Neural crest cell (in vitro differentiated cells): Measurements from ENCODE around the gene CFAP73. TPM values are rescaled to one million over a fixed set of nuclear protein-coding genes. Genes with fewer than 3 reads are reported as not detected.

ENCODE experiments used
- DNase-seq: peaks from one replicate; pipeline ENCODE4 v3.0.0; 2021; ENCODE audit warnings: low read depth, mixed read lengths, low spot score
- H3K27ac Mint-ChIP-seq: one replicate; pipeline ENCODE4 v1.8.0; 2021; ENCODE audit warnings: mild to moderate bottlenecking, mixed read lengths; ENCODE audit not compliant: unreplicated experiment
- H3K27me3 Mint-ChIP-seq: 2 replicates; pipeline ENCODE4 v1.8.0; 2021; ENCODE audit warnings: low read depth, mild to moderate bottlenecking, mixed read lengths
- H3K36me3 Mint-ChIP-seq: 2 replicates; pipeline ENCODE4 v1.8.0; 2021; ENCODE audit warnings: low read depth, mild to moderate bottlenecking, mixed read lengths
- H3K4me1 Mint-ChIP-seq: 2 replicates; pipeline ENCODE4 v1.8.0; 2021; ENCODE audit warnings: mixed read lengths
- H3K4me3 Mint-ChIP-seq: one replicate; pipeline ENCODE4 v1.8.0; 2021; ENCODE audit warnings: mild to moderate bottlenecking, mixed read lengths
- H3K9me3 Mint-ChIP-seq: 2 replicates; pipeline ENCODE4 v1.8.0; 2021; ENCODE audit warnings: mixed read lengths
- CTCF ChIP-seq: fragments of 200-600 bp; sonication (generic); conservative IDR thresholded peaks from 2 replicates; pipeline ENCODE4 v1.5.0; 2021; ENCODE audit warnings: antibody characterized with exemption, mild to moderate bottlenecking
- total RNA-seq: library from RNA; stranded (reverse); gene quantifications from 2 replicates; pipeline ENCODE4 v1.2.1, GENCODE V29; 2021

Gene CFAP73
- total RNA-seq, 1 donor from 2014 or later = not detected

- peak; percentile 80 for DNase-seq
- H3K36me3 Mint-ChIP-seq = peaks cover 4% of the 10 kb centered on the region
- no peak for TF ChIP-seq CTCF
- no peaks in the 10 kb centered on the region for H3K27me3 Mint-ChIP-seq
- H3K4me3 Mint-ChIP-seq = peak overlapping the region; percentile 96
- peaks cover 21% of the 10 kb centered on the region for H3K4me1 Mint-ChIP-seq
- H3K27ac Mint-ChIP-seq = peak overlapping the region; percentile 91
- H3K9me3 Mint-ChIP-seq = no peaks in the 10 kb centered on the region
Measured at GRCh38 chr12:113184900-113185179, 35.3 kb downstream of the CFAP73 start.

GRCh38 chr12:113185180-113186032 is 35.9 kb downstream of the CFAP73 start, which contains the start of the genes DDX54 and RITA1:
DDX54 (minus strand) TSS chr12:113185478; CDS start chr12:113185451, 27 bp downstream.
RITA1 (plus strand) TSS chr12:113185721; CDS start chr12:113186747, 1,026 bp downstream.
- peaks cover 22% of the 10 kb centered on the region for H3K4me1 Mint-ChIP-seq
- H3K27ac Mint-ChIP-seq = peak within 1 kb of the TSS; percentile 91
- H3K27me3 Mint-ChIP-seq = no peaks in the 10 kb centered on the region
- H3K36me3 Mint-ChIP-seq = peaks cover 5% of the 10 kb centered on the region
- H3K9me3 Mint-ChIP-seq = no peaks in the 10 kb centered on the region
- peak within 1 kb of the TSS; percentile 96 for H3K4me3 Mint-ChIP-seq
- peak; percentile 80 for DNase-seq
- TF ChIP-seq CTCF = no peak

GRCh38 chr12:113186033-113186365 is 36.5 kb downstream of the CFAP73 start:
- TF ChIP-seq CTCF = no peak
- Mint-ChIP-seq H3K27ac (peak overlapping the region; percentile 43), H3K9me3 (no peaks in the 10 kb centered on the region)

GRCh38 chr12:113186666-113187325 is 37.3 kb downstream of the CFAP73 start:
- no peak for TF ChIP-seq CTCF
- Mint-ChIP-seq H3K36me3 (peaks cover 10% of the 10 kb centered on the region), H3K27me3 (no peaks in the 10 kb centered on the region), H3K4me1 (peaks cover 28% of the 10 kb centered on the region), H3K4me3 (peak overlapping the region; percentile 96), H3K9me3 (no peaks in the 10 kb centered on the region), H3K27ac (peak overlapping the region; percentile 37)
- no peak for DNase-seq

More at GRCh38 chr12:113186033-113186365, 36.5 kb downstream of the CFAP73 start:
- Mint-ChIP-seq H3K27me3 (no peaks in the 10 kb centered on the region), H3K4me1 (peaks cover 28% of the 10 kb centered on the region), H3K4me3 (peak overlapping the region; percentile 96), H3K36me3 (peaks cover 10% of the 10 kb centered on the region)
- no peak for DNase-seq

- no peaks in the 10 kb centered on the region for H3K9me3 Mint-ChIP-seq
- no peak overlapping the region for H3K4me3 Mint-ChIP-seq
- no peak for TF ChIP-seq CTCF
- H3K4me1 Mint-ChIP-seq = peaks cover 40% of the 10 kb centered on the region
- no peaks in the 10 kb centered on the region for H3K27me3 Mint-ChIP-seq
- no peak for DNase-seq
- H3K36me3 Mint-ChIP-seq = peaks cover 10% of the 10 kb centered on the region
- H3K27ac Mint-ChIP-seq = no peak overlapping the region
Measured at GRCh38 chr12:113189361-113189760, 39.8 kb downstream of the CFAP73 start.
